ENCODE results near the gene CFAP46.
"Not testable (repeated sequence)": the region's sequence is repeated elsewhere in the genome, so short reads cannot be mapped to it uniquely, and the experiment has no call there.

The CFAP46 gene

DNA sequence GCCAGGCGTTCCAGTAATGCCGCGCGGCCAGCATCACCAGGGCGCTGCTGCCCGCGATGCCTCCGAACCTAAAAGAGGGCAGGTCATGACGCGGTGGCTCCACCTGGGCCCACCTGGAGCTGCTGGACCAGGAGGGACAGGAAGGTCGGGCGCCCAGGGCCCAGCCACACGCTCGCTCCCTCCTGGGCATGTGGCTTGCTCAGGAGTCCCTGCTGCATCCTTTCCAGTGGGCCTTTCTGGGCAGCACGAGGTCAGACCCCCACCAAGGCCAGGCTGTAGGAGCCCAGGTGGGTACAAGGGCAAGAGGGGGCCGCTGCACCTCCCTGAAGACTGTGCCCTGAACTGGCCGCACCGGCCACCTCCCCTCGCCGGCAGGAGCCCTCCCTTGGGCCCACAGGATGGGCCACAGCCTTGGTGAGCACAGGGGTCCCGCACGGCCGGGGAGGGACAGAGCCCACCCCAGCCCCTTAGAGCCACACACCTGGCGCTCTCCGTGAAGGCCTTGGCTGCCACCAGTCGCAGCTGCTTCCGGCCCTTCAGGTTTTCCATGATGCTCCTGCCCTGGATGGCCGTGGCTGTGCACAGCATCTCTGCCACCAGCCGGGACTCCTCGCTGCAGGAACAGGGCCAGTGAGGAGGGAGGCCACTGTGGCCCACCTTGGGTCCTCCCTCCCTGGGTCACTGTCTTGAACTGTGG, 43.2 kb downstream of the CFAP46 start:
- DNase-seq (ENCODE audit: low read depth), result no peak

DNA sequence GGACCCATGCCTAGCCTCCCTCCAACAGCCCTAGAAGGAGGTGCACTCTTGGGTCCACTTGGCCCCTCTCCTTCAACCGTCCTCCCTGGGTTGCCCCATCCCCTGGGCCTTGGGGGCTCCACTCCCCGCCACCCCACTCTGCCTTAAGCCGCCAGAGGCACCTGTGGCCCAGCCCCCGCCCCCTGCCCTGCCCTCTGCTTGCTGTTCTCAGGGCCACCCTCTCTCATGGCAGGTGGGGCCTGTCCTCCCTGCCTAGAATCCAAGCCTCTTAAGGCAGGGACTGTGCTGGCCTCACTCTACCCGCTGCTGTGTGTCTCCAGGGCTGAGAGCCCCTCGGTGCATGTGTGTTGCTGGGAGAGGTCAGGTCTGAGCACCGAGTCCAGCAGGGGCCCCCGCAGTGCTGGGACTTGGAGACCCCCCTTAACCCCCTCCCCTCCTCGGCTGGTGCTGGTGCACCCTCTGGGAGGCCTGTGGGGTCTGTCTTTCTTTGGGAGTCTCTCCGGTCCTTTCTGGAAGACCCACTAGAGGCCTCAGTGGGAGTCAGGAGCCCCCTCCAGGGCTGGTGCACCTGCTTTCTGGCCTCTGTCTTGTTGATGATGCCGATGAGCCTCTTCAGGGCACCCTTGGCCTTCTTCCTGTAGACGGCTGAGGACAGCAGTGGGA, 43.8 kb downstream of the CFAP46 start:
- no peak for DNase-seq (ENCODE audit: low read depth)

DNA sequence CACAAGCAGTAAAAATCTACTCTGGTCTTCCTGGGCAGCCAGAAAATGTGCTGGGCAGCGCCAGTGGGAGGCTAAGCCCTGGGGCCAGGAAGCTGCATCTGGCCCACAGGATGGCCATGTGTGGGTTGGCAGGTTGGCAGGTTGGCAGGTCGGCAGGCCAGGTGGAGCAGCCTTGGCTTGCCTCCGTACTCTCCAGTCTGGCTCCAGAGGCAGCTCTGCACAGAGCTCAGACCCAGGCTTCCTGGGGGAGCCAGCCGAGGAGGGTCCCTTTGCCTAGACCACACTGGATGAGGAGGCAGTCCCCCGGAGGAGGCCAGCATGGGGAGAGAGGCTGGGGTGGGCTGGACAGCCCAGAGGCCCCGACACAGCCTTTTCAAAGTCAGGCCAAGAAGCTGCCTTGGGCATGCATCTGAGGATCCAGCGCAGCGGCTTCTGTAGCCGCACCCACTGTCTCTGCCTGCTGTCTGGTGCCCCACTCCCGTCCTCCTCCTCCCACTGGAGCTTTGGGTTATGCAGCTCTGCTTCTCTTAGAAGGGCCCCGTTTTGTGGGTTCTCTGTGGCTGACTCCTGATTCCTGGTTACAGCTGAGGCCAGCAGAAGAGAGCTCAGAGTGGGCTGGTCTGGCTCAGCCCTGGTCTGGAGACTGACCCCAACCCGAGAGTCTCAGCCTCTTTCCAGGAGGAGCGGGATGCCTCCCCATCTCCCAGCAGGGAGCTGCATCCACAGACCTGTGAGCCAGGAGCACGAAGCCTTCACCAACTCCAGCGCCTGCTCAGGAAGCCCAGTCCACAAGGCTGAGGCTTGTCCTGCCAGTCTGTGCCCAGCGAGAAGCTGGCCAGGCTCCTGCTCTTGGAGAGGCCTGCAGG, 44.6 kb downstream of the CFAP46 start:
- no peak for DNase-seq (ENCODE audit: low read depth)

DNA sequence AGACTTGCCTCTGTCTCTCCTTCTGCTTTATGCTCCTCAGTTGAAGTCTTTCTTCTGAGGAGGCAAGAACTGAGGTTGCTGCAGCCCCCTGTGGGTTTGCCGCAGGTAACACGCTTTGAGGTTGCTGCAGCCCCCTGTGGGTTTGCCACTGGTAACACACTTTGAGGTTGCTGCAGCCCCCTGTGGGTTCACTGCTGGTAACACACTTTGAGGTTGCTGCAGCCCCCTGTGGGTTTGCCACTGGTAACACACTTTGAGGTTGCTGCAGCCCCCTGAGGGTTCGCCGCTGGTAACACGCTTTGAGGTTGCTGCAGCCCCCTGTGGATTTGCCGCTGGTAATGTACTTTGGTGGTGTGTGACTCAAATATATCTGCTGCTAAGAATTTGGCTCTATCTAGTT, 48.6 kb downstream of the CFAP46 start:
- DNase-seq (ENCODE audit: low read depth), result not testable (repeated sequence)

DNA sequence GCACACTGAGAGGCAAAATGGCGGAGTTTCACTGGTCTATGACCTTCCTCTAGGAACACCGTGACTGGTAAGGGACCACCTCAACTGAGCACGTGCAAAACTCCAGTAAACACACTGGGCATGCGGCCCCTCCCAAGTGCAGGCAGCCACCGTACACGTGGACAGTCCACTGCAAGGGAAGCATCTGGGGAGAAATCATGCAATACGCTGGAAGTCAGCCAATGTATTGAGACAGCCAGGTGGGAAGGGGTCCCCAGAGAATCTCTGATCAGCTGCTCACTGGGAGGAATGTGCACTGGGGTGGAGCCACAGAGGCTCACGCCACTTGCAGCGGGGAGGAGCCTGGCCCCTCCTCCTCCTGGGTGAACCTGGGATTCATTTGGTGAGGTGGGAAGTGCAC, 49.3 kb downstream of the CFAP46 start:
- DNase-seq (ENCODE audit: low read depth), result no peak

DNA sequence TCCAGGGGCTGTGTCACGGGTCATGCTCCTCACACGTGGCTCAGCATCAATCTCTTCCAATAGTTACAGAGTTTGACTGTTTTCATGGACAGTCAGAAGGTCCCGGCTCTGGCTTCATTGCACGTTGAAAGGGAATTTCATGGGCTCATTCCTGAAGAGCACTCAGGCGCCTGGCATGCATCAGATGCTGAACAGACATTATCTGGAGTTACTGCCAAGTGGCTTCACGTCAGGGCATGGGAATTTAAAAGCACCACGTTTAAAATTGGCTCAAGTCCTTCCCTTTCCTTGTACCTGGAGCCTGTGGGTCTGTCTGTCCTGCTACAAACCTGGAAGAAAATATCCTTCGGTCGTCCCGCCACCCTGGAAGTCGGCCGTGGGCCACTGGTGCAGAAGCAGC, 50.4 kb downstream of the CFAP46 start:
- no peak for DNase-seq (ENCODE audit: low read depth)

DNA sequence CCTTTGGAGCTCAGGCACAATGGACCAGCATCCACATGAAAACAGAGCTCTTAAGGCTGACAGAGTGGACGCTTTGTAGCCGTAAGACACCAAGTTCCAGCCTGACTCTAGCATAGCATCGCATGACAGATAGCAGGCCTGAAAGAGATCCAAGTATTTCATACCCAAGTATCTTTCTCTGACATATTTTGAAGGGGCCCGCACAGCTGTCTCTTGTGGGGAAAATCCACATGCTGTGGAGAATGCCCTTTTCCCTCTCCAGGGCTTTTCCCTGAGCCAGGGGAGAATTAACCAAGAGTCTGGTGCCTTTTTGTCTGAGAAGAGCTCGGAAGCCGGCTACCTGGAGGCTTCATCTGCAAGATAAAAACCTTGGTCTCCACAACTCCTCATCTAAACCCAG, 51.0 kb downstream of the CFAP46 start:
- no peak for DNase-seq (ENCODE audit: low read depth)

DNA sequence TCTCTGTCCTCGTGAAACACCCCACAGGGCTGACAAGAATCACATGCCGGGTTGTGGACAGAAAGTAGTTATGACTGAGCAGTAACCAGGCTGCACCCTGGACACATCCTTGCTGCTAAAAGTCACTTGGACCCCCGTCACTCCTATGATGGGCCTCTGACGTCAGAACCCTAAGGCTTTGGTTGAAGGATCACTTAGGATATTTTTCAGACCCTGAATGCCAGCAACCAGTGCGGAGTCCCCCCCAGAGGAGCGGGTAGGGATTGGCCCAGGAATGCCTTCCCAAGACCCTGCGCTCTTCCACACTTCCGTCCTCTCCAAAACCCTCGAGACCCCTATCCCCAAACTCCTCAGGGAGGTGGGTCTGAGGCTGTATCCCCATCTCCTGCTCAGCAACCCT, 52.1 kb downstream of the CFAP46 start:
- DNase-seq (ENCODE audit: low read depth), result no peak

DNA sequence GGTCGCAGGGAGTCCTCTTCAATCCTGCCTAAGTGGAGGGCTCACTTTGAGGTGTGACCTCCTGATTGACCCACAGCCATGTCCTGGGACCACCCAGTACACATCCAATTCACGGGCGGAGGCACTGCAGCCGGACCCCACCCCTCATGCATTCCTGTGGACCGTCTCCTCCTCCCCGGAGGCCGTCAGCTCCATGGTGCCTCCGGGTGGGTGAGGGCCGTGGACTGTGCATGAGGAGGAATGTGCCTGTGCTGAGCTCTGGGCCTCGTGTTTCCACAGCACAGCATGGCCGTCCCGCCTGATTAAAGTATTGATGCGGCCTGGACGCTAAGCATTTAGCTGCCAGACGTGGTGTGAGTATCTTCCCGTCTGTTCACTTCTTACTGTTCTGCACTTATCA, 52.8 kb downstream of the CFAP46 start:
- no peak for DNase-seq (ENCODE audit: low read depth)

DNA sequence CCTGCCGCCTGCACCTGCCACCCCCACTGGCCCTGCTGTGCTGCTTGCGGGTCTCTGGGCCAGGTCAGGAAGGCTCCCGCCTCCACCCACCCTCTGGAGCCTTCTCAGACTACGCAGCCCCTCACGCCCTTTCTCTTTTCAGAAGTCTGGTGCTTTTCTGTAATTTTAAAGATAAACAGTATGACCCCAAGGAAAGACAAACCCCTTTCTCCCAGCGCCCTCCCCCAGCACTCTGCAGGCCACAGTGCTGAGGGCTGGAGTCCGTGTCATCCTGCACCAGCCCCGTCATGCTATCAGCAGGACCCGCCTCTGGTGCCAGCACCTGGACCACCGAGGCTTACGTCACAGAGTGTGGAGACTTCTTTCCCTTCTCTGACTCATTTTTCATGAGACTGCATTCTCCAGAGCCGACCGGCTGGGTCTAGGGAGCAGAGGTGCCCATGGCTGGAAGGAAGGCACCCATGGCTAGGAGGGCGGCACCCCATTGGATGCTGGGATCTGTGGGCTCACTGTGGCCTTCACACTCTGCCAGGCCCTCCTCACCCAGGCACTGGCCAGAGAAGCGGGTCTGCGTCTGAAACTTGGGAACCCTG, 53.4 kb downstream of the CFAP46 start:
- DNase-seq (ENCODE audit: low read depth), result no peak

DNA sequence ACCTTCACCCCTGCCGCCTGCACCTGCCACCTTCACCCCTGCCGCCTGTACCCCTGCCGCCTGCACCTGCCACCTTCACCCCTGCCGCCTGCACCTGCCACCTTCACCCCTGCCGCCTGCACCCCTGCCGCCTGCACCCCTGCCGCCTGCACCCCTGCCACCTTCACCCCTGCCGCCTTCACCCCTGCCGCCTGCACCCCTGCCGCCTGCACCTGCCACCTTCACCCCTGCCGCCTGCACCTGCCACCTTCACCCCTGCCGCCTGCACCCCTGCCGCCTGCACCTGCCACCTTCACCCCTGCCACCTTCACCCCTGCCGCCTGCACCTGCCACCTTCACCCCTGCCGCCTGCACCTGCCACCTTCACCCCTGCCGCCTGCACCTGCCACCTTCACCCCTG, 53.9 kb downstream of the CFAP46 start:
- not testable (repeated sequence) for DNase-seq (ENCODE audit: low read depth)

DNA sequence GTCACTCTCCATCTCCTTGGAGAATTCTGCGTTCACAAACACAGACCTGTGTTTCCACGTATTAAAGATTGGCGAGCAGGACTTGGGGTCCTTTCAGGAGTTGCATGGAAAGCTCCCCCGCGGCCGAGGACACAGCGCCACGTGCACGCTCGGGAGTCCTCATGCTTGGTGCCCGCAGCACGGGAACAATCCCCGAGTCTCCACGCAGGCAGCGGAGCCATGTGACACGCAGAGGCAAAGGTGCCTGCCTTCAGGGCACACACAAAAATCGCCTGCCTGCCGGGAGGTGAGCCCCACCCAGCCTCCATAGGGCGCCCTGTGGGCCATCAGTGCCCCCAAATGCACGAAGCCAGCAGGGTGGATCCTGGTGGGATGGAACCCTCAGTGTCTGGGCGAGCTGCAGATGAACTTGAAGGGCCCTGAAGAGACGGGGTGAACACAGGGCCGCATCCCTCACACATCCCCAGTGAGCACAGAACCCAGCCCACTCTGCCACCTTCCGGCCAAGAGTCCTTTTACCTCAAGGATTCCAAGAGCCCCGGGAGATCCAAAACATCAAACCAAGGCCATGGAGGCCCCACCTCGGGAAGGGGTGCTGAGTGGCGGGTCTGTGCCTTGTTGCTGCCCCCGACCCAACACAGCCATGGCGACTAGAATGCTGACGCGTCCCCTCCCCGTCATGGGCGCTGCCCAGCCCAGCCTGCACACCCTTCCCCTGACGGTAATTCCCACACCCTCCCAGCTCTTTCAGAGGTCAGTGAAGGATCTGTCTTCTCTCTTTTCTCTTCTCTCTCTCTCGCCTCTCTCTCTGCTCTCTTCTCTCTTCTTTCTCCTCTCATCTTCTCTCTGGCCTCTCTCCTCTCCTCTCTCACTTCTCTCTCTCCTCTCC, 55.9 kb downstream of the CFAP46 start:
- no peak for DNase-seq (ENCODE audit: low read depth)

DNA sequence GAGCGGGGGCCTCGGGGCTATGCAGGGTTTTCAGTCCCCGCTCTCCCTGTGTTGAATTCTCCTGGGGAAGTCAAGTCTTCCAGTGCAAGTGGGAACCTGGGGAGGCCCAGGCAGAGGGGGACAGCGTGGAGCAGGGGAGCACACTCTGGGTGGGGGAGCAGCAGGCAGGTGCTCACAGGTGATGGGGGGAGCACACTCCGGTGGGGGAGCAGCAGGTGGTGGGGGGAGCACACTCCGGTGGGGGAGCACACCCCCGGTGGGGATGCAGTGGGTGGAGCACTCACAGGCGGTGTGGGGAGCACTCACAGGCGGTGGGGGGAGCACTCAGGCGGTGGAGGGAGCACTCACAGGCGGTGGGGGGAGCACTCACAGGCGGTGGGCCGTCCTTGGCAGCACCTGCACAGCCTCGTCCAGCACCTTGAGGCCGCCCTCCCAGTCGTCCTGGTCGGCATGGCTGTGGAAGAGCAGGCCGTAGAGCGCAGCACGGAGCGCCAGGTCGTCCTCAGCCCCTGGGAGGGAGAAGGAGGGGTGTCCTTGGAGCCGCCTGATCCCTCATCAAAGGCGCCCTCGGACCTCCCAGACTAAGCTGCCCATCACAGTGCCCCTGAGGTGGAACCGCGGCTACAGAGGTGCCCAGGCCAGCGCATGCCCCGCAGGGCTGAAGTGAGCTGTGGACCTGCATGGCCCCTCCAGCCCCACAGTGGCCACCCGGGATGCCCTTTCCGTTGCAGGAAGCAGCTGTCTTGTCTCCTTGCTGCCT, 56.7 kb downstream of the CFAP46 start:
- no peak for DNase-seq (ENCODE audit: low read depth)

DNA sequence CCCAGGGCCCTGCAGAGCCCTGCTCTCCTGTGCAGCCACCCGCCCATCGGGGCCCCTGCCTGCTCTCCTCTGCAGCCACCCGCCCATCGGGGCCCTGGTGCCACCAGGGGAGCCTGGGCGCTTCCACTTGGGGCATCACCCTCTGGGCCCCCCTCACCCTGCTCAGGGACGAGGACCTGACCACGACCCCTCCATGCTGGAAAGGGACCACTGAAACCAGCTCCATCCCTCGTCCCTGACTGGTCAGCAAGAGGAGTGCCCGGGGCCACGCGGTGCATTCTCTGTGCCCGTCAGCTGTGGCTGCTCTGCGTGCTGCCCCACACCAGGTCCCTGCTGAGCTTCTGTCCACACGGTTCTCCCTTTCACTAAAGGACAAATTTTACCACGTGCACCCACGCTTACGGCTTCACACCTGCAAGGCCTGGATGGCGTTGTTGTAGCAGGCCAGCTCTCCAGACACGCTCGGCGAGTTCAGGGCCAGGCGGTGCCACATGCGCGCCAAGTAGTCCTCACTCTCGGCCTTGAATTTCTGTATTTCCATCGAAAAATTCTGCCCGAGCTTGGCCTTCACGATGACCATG, 57.6 kb downstream of the CFAP46 start:
- DNase-seq (ENCODE audit: low read depth), result no peak

DNA sequence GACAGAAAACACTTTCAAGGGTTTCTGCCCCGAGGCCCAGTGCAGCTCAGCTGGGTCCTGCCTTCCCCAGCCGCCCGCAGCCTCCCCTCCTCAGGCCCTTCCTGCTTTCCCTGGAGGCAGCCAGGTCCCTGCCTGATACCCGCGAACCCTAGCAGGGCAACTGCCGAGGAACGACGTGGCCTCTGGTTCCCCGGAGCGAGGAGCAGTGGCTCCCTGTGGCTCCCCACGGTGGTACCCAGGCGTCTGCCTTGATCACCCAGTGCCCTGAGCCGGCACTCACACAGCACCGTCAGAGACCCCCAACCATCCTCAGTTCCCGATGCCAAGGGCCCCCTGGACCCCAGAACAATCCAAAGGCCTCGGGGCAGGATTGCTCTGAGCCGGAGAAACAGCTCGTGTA, 58.3 kb downstream of the CFAP46 start:
- no peak for DNase-seq (ENCODE audit: low read depth)

DNA sequence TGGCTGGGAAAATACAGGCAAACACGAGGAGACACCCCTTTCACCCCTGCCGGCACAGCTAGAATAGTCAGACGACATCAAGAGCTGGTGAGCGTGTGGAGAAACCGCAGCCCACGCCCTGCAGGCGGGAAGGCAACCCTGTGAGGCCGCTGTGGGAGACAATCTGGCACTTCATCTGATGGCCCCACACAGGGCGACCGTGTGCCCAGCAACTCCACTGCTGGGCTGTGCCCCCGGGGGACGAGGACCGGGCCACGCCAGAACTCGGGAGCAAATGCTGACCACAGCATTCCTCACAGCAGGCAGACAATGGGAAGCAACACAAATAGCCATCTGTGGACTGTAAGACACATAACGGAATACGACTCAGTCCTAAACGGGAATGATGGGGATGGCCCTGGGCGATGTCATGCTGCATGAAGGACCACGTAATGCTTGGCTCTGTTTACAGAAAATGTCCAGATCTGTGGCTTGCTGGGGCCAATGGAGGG, 58.9 kb downstream of the CFAP46 start:
- no peak for DNase-seq (ENCODE audit: low read depth)

DNA sequence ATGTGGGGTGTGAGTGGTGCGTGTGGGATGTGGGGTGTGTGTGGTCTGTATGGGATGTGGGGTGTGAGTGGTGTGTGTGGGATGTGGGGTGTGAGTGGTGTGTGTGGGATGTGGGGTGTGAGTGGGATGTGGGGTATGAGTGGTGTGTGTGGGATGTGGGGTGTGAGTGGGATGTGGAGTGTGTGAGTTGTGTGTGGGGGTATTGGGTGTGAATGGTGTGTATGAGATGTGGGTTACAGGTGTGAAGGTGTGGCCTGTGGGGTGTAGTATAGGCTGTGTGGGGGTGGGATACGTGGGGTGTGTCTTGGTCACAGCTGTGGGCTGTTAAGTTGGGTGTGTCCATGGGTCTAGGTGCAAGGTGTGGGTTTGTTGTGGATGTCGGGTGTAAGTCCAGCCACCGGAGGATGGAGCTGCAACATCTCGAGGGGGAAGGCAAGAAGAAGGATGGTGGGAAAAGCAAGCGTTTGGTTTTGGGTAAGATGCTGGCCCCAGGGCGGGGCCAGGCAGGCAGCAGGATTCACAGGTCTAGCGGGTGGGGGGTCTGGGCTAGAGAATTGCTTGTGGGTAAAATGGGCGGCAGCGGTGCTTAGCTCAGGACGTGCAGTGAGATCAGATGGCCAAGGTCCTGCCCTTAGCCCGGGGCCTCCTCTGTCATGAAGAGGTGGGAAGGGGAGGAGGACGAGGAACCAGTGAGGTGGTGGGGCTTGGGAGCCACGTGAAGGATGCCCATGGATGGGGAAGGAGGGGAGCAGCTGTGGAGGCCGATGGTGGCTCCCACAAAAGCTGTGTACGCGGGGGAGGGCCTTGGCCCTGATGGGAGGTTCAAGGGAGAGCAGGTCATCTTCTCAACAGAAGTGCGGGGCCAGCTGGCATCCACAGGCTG, 60.1 kb downstream of the CFAP46 start:
- no peak for DNase-seq (ENCODE audit: low read depth)

DNA sequence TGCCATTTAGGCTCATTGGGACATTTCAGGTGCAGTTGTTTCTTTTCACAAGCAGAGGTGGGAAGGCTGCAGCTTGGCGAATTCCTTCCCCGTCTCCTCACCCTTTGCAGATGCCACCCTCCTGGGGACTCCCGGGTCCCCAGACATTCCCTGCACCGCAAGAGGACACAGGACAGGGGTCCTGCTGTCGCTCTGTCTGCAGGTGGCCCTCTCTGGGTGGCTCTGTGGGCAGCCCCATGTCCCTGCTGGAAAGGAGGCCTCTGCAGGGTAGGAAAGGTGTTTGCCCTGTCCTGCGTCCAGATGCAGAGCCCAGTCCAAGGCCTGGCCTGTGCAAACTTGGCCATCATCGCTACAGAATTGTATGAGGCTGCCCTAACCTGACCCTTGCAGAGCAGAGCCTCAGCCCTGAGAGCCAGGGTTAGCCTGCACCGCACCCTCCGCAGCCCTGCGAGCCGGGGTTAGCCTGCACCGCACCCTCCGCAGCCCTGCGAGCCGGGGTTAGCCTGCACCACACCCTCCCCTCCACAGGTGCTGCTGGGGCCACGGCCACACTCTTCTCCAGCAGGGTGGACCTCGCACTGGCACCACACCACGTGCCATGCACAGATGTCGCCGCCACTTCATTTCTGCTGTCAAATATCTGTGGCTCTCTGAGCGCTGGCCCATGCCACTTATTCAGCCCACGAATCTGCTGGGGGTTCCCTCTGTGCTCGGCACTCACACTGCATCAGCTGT, 61.0 kb downstream of the CFAP46 start:
- no peak for DNase-seq (ENCODE audit: low read depth)
